PC-3 (cell line): ENCODE measurements around the gene NPFFR1. TPM values are rescaled to one million over a fixed set of nuclear protein-coding genes. Genes with fewer than 3 reads are reported as not detected.

Source experiments
- ATAC-seq: fragments of 200-7000 bp; cut with Tn5 transposase; 2 replicates; pipeline ENCODE4 v1.9.1; 2020; ENCODE audit warnings: mild to moderate bottlenecking, moderate library complexity
- BruUV-seq: library from RNA; stranded (reverse); fragments of 400-500 nt; replicated peaks from 2 replicates; lab custom pipeline; 2021; lab: Mats Ljungman, UMichigan
- CTCF ChIA-PET: fragments of 300-600 bp; sonication (Branson Sonifier 250); formaldehyde crosslinking; loops from one replicate; lab custom pipeline; 2022; ENCODE audit warnings: antibody characterized with exemption; lab: Charles Lee
- POLR2A ChIA-PET: fragments of 300-600 bp; sonication (Branson Sonifier 250); formaldehyde crosslinking; loops from one replicate; lab custom pipeline; 2022; ENCODE audit warnings: antibody characterized with exemption; ENCODE audit not compliant: unreplicated experiment; lab: Charles Lee
- DNase-seq: peaks from one replicate; pipeline ENCODE4 v3.0.0-alpha.2; 2015
- H2AFZ ChIP-seq: fragments of 300-600 bp; sonication (generic); 2 replicates; pipeline ENCODE4 v1.6.0; 2016; ENCODE audit warnings: antibody characterized with exemption, low read length
- H3F3A ChIP-seq: fragments of 300-600 bp; sonication (generic); one replicate; pipeline ENCODE4 v1.6.0; 2017; ENCODE audit warnings: antibody characterized with exemption, low read length, control low read depth, mild to moderate bottlenecking; ENCODE audit not compliant: unreplicated experiment
- H3K27ac ChIP-seq: fragments of 300-600 bp; sonication (generic); 2 replicates; pipeline ENCODE4 v1.5.1; 2016; ENCODE audit warnings: mild to moderate bottlenecking, low read length
- H3K27me3 ChIP-seq: fragments of 300-600 bp; sonication (generic); 2 replicates; pipeline ENCODE4 v1.6.1; 2016; ENCODE audit warnings: low read length, mixed read lengths
- H3K36me3 ChIP-seq: fragments of 300-600 bp; sonication (generic); 2 replicates; pipeline ENCODE4 v1.6.1; 2016; ENCODE audit warnings: low read depth, mixed run types, low read length, mixed read lengths
- H3K4me1 ChIP-seq: fragments of 300-600 bp; sonication (generic); 2 replicates; pipeline ENCODE4 v1.5.1; 2016; ENCODE audit warnings: low read length; ENCODE audit not compliant: insufficient read depth
- H3K4me2 ChIP-seq: fragments of 300-600 bp; sonication (generic); 2 replicates; pipeline ENCODE4 v1.6.0; 2016; ENCODE audit warnings: low read length
- H3K4me3 ChIP-seq: fragments of 300-600 bp; sonication (generic); 2 replicates; pipeline ENCODE4 v1.5.1; 2016; ENCODE audit warnings: mild to moderate bottlenecking, low read length, mixed read lengths
- H3K79me2 ChIP-seq: fragments of 300-600 bp; sonication (generic); 2 replicates; pipeline ENCODE4 v1.6.1; 2017; ENCODE audit warnings: low read length, mixed read lengths
- H3K9ac ChIP-seq: fragments of 300-600 bp; sonication (generic); 2 replicates; pipeline ENCODE4 v1.6.0; 2016; ENCODE audit warnings: mild to moderate bottlenecking, low read length
- H3K9me2 ChIP-seq: fragments of 300-600 bp; sonication (generic); replicated peaks from 2 replicates; pipeline ENCODE4 v1.6.1; 2016; ENCODE audit warnings: mixed run types, low read length, mixed read lengths
- H3K9me3 ChIP-seq: fragments of 300-600 bp; sonication (generic); 2 replicates; pipeline ENCODE4 v1.6.1; 2016; ENCODE audit warnings: low read length, mixed read lengths
- H4K20me1 ChIP-seq: fragments of 300-600 bp; sonication (generic); 2 replicates; pipeline ENCODE4 v1.6.1; 2016; ENCODE audit warnings: low read length, mixed read lengths
- CTCF ChIP-seq: fragments of 300-600 bp; sonication (generic); conservative IDR thresholded peaks from 2 replicates; pipeline ENCODE4 v1.5.1; 2017; ENCODE audit warnings: antibody characterized with exemption, low read depth, mild to moderate bottlenecking, low read length
- EZH2 ChIP-seq: fragments of 300-600 bp; sonication (generic); IDR thresholded peaks from one replicate; pipeline ENCODE4 v1.6.1; 2017; ENCODE audit warnings: antibody characterized with exemption, mild to moderate bottlenecking, low read length; ENCODE audit not compliant: unreplicated experiment
- EZH2phosphoT487 ChIP-seq: fragments of 300-600 bp; sonication (generic); IDR thresholded peaks from 2 replicates; pipeline ENCODE4 v1.6.1; 2018; ENCODE audit warnings: mild to moderate bottlenecking, antibody characterized with exemption, low read length, borderline replicate concordance
- intact Hi-C: fragments of 100-400 bp; cut with micrococcal nuclease; formaldehyde crosslinking; loops from 2 replicates; pipeline ENCODE4 v1.9.0; 2023
- total RNA-seq: library from RNA; depleted of rRNA; stranded (reverse); fragments of >200 nt; gene quantifications from 2 replicates; pipeline ENCODE4 v1.2.3, GENCODE V29; 2014

Gene NPFFR1
- total RNA-seq, 1 experiment from 2014 or later, result not detected

- Histone ChIP-seq H3K9me3 (no peaks in the 10 kb centered on the region), H3K9ac (no peak overlapping the region), H3F3A (no peaks in the 10 kb centered on the region), H3K27me3 (no peaks in the 10 kb centered on the region), H2AFZ (no peak overlapping the region), H3K4me1 (no peaks in the 10 kb centered on the region), H3K4me3 (no peak overlapping the region), H3K79me2 (no peaks in the 10 kb centered on the region), H3K36me3 (0 out of 2 replicates have a peak, but pooled peaks cover 3% of the 10 kb centered on the region), H4K20me1 (no peaks in the 10 kb centered on the region), H3K9me2 (no peaks in the 10 kb centered on the region), H3K4me2 (no peak overlapping the region), H3K27ac (no peak overlapping the region)
- intact Hi-C loops, result no loop called here
- POLR2A ChIA-PET, result no interaction called here
- BruUV-seq, result no TSS peak
- TF ChIP-seq EZH2phosphoT487, result no peak
- no peak for TF ChIP-seq EZH2
- TF ChIP-seq CTCF, result no peak
- CTCF ChIA-PET, result no interaction called here
- ATAC-seq (no peak), DNase-seq (no peak)
Observed at GRCh38 chr10:70309661-70310060, 25.9 kb upstream of the NPFFR1 start.

GRCh38 chr10:70308121-70309060 is 24.6 kb upstream of the NPFFR1 start:
- DNase-seq (no peak), ATAC-seq (no peak)
- Histone ChIP-seq H3K9me3 (no peaks in the 10 kb centered on the region), H3K79me2 (no peaks in the 10 kb centered on the region), H4K20me1 (no peaks in the 10 kb centered on the region), H3F3A (no peaks in the 10 kb centered on the region), H3K27me3 (no peaks in the 10 kb centered on the region), H3K9me2 (no peaks in the 10 kb centered on the region), H3K9ac (no peak overlapping the region), H3K4me2 (no peak overlapping the region), H3K4me1 (no peaks in the 10 kb centered on the region), H3K36me3 (no peaks in the 10 kb centered on the region), H2AFZ (no peak overlapping the region), H3K4me3 (no peak overlapping the region), H3K27ac (no peak overlapping the region)
- ChIA-PET POLR2A (no interaction called here), CTCF (no interaction called here)
- BruUV-seq, result no TSS peak
- intact Hi-C loops, result no loop called here
- no peak for TF ChIP-seq EZH2
- TF ChIP-seq CTCF, result no peak
- TF ChIP-seq EZH2phosphoT487, result no peak

GRCh38 chr10:70306886-70307520 is 23.2 kb upstream of the NPFFR1 start:
- Histone ChIP-seq H3K9me2 (no peaks in the 10 kb centered on the region), H2AFZ (no peak overlapping the region), H3K79me2 (no peaks in the 10 kb centered on the region), H3K27ac (no peak overlapping the region), H4K20me1 (no peaks in the 10 kb centered on the region), H3K4me3 (no peak overlapping the region), H3K27me3 (no peaks in the 10 kb centered on the region), H3F3A (no peaks in the 10 kb centered on the region), H3K36me3 (no peaks in the 10 kb centered on the region), H3K9me3 (no peaks in the 10 kb centered on the region), H3K4me1 (no peaks in the 10 kb centered on the region), H3K4me2 (no peak overlapping the region), H3K9ac (no peak overlapping the region)
- intact Hi-C loops, result no loop called here
- ATAC-seq, result no peak
- POLR2A ChIA-PET, result no interaction called here
- CTCF ChIA-PET, result no interaction called here
- DNase-seq, result no peak
- BruUV-seq, result no TSS peak
- TF ChIP-seq EZH2phosphoT487 (no peak), CTCF (no peak), EZH2 (no peak)
